Activated effector memory CD4-positive, alpha-beta T cell treated with anti-CD3 and anti-CD28 coated beads, Interleukin-2, amount 50 U/mL, for 16 hours (primary cell): ENCODE measurements around the gene MRPS18A.
"Not testable (repeated sequence)": the region's sequence is repeated elsewhere in the genome, so short reads cannot be mapped to it uniquely, and the experiment has no call there.

Experiments used
- DNase-seq: peaks from one replicate; pipeline ENCODE4 v3.0.0-alpha.2; 2020

MRPS18A gene

GRCh38 chr6:43669050-43669921, 18.3 kb downstream of the MRPS18A start:
- DNase-seq, result no peak

DNA sequence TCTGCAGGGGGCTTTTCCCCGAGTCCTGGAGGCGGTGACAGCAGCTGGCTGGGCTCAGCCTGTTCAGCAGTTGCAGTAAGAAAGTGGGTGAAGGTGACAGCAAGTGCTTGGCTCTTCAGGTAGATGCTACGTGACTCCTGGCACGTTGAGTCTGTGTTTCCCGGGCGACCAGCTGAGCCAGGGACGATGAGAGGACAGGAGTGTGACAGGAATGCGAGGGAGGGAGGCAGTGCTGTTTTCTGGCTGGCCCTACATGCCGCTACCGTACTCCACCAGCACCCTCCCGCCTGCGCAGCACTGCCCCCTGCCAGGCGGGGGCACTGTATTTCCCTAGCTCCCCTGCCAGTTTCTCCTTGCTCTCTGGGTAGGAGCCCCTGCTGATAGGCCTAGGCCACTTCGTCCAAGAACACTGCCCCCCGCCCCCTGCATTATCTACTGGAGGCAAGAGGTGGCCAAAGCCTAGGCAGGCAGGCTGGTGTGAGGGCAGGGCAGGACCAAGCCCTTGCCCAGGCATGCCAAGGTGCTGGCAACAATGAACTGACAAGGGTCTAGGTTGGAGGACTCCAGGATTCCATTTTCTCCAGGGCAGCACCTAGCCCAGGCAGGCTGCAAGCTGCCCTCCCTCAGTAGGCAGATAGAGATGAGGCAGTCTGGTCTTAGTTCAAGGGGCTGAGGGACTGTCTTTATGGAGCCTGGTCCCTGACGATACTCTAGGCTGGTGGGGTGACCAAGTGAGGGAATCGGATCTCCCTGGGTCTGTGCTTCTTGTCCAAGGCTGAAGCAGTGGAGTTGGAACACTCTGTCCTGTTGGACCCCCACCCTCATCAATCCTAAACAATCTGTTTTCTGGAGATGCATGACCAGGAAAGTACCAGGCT, 19.2 kb downstream of the MRPS18A start:
- DNase-seq, result peak; percentile 76

GRCh38 chr6:43667245-43668150, 20.1 kb downstream of the MRPS18A start:
- peak; percentile 93 for DNase-seq

GRCh38 chr6:43666196-43666920, 21.2 kb downstream of the MRPS18A start:
- no peak for DNase-seq

DNA sequence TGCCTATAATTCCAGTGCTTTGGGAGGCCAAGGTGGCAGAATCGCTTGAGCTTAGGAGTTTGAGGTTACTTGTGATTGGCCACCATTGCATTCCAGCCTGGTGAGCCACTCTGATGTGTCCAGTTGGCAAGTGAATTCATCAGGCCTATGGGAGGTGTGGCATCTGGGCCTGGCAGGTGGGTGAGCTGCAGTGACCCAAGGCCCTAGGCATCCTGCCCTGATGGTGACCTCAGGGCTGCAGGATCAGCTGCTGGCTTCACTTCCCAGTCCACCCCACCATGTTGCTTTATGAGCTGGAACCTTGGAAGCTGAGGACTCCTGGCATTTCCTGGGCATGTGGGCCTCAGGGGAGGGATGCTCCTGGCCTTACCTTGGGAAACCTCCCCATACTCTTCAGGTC, 22.2 kb downstream of the MRPS18A start:
- DNase-seq, result no peak

DNA sequence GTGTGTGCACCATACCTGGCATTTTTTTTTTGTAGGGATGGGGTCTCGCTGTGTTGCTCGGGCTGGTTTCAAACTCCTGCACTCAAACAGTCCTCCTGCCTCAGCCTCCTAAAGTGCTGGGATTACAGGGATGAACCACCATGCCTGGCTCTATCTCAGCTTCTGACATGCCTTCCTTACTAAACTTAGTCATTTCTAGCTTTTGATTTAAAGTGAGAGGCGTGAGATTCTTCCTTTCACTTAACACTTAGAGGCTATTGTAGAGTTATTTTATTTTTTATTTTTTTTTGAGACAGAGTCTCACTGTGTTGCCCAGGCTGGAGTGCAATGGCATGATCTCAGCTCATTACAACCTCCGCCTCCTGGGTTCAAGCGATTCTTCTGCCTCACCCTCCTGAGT, 24.6 kb downstream of the MRPS18A start:
- DNase-seq, result not testable (repeated sequence)

DNA sequence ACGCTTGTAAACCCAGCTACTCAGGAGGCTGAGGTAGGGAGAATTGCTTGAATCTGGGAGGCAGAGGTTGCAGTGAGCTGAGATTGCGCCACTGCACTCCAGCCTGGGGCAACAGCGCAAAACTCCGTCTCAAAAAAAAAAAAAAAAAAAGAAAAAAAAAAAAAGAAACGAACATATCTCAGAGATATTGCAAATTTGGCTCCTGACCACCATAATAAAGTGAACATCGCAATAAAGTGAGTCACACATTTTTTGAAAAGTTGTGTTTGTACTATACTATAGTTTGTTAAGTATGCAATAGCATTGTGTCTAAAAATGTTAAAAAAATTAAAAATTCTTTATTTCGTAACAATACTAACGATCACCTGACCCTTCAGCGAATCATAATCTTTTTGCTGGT, 29.4 kb downstream of the MRPS18A start:
- no peak for DNase-seq

DNA sequence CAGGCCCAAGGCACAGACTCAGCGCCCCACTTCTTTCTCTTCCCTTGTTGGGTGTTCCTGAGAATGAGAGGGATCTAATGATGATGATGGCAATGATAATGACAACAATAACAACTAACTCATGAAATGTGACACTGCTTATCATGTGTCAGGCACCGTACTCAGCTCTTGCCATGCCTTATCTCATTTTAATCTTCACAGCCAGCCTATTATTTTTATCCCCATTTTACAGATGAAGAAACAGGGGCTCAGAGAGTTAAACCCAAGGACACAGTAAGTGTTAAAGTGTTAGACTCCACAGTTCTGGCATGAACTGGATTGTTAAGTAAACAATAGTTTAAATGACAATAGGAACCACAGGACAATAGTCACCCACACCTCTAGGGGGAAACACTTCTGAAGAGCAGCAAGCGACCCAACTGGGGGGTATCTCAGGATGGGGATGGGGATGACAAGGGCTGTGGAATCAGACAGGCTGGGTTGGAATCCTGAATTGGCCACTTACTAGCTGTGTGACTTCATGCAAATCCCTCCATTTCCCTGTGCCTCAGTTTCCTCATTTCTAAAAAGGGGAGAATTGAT, 30.3 kb downstream of the MRPS18A start:
- DNase-seq, result no peak

DNA sequence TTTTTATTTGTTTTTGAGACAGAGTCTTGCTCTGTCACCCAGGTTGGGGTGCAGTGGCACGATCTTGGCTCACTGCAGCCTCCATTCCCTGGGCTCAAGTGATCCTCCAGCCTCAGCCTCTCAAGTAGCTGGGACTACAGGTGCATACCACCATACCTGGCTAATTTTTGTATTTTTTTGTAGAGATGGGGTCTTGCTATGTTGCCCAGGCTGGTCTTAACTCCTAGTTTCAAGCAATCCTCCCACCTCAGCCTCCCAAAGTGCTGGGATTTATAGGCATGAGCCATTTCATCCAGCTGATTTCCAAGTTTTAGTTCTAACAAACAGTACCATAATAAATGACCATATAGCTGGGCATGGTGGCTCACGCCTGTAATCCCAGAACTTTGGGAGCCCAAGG, 34.8 kb downstream of the MRPS18A start:
- DNase-seq, result not testable (repeated sequence)

DNA sequence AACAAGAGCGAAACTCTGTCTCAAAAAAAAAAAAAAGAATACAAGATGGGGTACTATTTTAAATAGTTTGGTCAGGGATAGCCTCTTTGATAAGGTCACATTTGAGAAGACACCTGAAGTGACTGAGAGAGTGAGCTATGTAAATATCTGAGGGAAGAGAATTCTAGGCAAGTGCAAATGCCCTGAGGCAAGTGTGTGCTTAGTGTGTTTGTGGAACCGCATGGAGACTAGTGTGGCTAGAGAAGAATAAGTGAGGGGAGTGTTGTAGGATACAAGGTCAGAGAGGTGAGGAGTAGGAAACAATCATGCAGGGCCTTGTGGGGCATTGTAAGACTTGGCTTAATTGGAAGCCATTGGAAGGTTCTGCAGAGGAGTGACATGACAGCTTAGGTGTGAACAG, 39.3 kb downstream of the MRPS18A start:
- DNase-seq, result no peak

- DNase-seq, result no peak
These were observed 40.0 kb downstream of the MRPS18A start for GRCh38 chr6:43647613-43648012.

GRCh38 chr6:43645613-43645964, 42.0 kb downstream of the MRPS18A start:
- no peak for DNase-seq

DNA sequence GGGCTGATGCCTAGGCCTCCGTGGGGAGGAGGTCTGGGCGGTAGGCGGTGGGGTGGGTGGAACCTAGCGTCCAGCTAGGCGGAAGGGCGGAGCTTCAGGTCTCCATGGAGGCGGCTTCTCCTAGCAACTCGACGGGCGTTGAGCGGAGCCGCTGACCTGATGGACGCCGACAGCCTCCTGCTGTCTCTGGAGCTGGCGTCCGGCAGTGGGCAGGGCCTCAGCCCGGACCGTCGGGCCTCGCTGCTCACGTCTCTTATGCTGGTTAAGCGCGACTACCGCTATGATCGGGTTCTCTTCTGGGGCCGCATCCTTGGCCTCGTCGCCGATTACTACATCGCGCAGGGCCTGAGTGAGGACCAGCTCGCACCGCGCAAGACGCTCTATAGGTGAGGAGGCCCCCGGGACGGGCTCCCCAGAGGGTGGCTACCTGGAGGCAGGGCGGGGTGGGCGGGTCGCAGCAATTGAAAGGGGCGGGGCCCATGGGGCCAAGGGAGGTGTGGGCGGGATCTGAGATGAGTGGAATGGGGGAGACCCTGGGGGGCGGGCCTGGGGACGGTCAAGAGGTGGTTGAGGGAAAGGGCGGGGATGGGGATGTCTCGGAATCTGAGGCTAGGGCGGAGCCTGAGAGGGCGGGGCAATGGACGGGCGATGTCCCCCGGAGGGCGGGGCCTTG, 42.5 kb downstream of the MRPS18A start, which contains the start of gene RSPH9:
TSS of gene RSPH9 (plus strand) at position 97 of the 673 bp plus-strand sequence. CDS start at position 160, 63 bp downstream.
- peak; percentile 88 for DNase-seq

- DNase-seq, result no peak
These were observed 47.4 kb downstream of the MRPS18A start for GRCh38 chr6:43639984-43640800.

GRCh38 chr6:43636308-43636659, 51.3 kb downstream of the MRPS18A start:
- peak; percentile 68 for DNase-seq

GRCh38 chr6:43635387-43636307, 51.9 kb downstream of the MRPS18A start, which contains the start of gene MAD2L1BP:
TSS of gene MAD2L1BP (plus strand) at chr6:43635840. CDS start at chr6:43635876, 36 bp downstream.
- peak; percentile 96 for DNase-seq

- no peak for DNase-seq
These were observed 52.8 kb downstream of the MRPS18A start for GRCh38 chr6:43634702-43635303.

GRCh38 chr6:43633002-43633401, 54.6 kb downstream of the MRPS18A start:
- not testable (repeated sequence) for DNase-seq
